NCI-H460 (cell line): Measurements from ENCODE around the gene MAP1LC3B. TPM values are rescaled to one million over a fixed set of nuclear protein-coding genes. Genes with fewer than 3 reads are reported as not detected.
"Not testable (repeated sequence)": the region's sequence is repeated elsewhere in the genome, so short reads cannot be mapped to it uniquely, and the experiment has no call there.

Source experiments
- DNase-seq: peaks from one replicate; pipeline ENCODE4 v3.0.0-alpha.2; 2016; ENCODE audit warnings: low read depth; ENCODE audit errors: extremely low read depth
- total RNA-seq: library from RNA; depleted of rRNA; stranded (reverse); fragments of >200 nt; shearing (Covaris generic); gene quantifications from 2 replicates; pipeline ENCODE4 v1.2.3, GENCODE V29; 2014

Gene MAP1LC3B
- total RNA-seq, 1 experiment from 2014 or later = 42.9 TPM

- no peak for DNase-seq
Observed at GRCh38 chr16:87360862-87361610, 31.1 kb upstream of the MAP1LC3B start.

GRCh38 chr16:87361916-87362619, 30.1 kb upstream of the MAP1LC3B start:
- no peak for DNase-seq

- DNase-seq = not testable (repeated sequence)
Observed at GRCh38 chr16:87362828-87363559, 29.1 kb upstream of the MAP1LC3B start.

GRCh38 chr16:87363771-87364455, 28.2 kb upstream of the MAP1LC3B start:
- DNase-seq = no peak

- no peak for DNase-seq
Observed at GRCh38 chr16:87365021-87365713, 27.0 kb upstream of the MAP1LC3B start.

- DNase-seq = no peak
Observed at GRCh38 chr16:87366288-87366687, 25.8 kb upstream of the MAP1LC3B start.

GRCh38 chr16:87366930-87367329, 25.2 kb upstream of the MAP1LC3B start:
- DNase-seq = no peak

- DNase-seq = no peak
Observed at GRCh38 chr16:87367529-87367928, 24.6 kb upstream of the MAP1LC3B start.

GRCh38 chr16:87368029-87368770, 23.9 kb upstream of the MAP1LC3B start:
- no peak for DNase-seq

- DNase-seq = no peak
Observed at GRCh38 chr16:87369117-87369765, 22.9 kb upstream of the MAP1LC3B start.

- DNase-seq = no peak
Observed at GRCh38 chr16:87369796-87370719, 22.1 kb upstream of the MAP1LC3B start.

GRCh38 chr16:87371261-87371866, 20.8 kb upstream of the MAP1LC3B start:
- no peak for DNase-seq

GRCh38 chr16:87372305-87372704, 19.8 kb upstream of the MAP1LC3B start:
- DNase-seq = no peak

- DNase-seq = no peak
Observed at GRCh38 chr16:87374313-87374712, 17.8 kb upstream of the MAP1LC3B start.

GRCh38 chr16:87375426-87376135, 16.6 kb upstream of the MAP1LC3B start:
- DNase-seq = no peak

- DNase-seq = no peak
Observed at GRCh38 chr16:87376660-87377059, 15.5 kb upstream of the MAP1LC3B start.

- DNase-seq = not testable (repeated sequence)
Observed at GRCh38 chr16:87379312-87379752, 12.8 kb upstream of the MAP1LC3B start.
